ENCODE results near the gene DNASE1L3. TPM values are rescaled to one million over a fixed set of nuclear protein-coding genes. Genes with fewer than 3 reads are reported as not detected.

DNASE1L3 gene
- total and polyA plus RNA-seq, 2 experiments from 2014 or later, result 0.39 to 0.94 TPM

DNA sequence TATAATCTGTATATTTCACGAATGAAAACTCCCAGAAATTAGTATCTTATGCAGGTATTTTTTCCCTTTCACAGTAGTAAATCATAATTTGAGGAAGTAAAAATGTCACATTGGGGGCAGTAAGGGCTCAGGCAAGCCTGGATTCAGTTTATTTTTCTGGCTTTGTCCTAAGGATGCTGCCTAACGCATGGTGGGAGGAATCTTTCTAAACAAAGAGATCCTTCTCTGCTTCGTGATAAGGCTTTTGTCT lies 35.7 kb downstream of the DNASE1L3 start:
- no peak for DNase-seq (ENCODE audit: low read depth in 1 of 2, low spot score in 1 of 2)
- Histone ChIP-seq H3K27me3 (no peaks in the 10 kb centered on the region), H3K36me3 (no peaks in the 10 kb centered on the region), H3K27ac (no peak overlapping the region), H3K4me1 (ENCODE audit: low read depth) (peaks cover 7% of the 10 kb centered on the region), H3K4me3 (no peak overlapping the region), H3K9me3 (ENCODE audit: low read depth) (no peaks in the 10 kb centered on the region)
- TF ChIP-seq, protein P1, sequence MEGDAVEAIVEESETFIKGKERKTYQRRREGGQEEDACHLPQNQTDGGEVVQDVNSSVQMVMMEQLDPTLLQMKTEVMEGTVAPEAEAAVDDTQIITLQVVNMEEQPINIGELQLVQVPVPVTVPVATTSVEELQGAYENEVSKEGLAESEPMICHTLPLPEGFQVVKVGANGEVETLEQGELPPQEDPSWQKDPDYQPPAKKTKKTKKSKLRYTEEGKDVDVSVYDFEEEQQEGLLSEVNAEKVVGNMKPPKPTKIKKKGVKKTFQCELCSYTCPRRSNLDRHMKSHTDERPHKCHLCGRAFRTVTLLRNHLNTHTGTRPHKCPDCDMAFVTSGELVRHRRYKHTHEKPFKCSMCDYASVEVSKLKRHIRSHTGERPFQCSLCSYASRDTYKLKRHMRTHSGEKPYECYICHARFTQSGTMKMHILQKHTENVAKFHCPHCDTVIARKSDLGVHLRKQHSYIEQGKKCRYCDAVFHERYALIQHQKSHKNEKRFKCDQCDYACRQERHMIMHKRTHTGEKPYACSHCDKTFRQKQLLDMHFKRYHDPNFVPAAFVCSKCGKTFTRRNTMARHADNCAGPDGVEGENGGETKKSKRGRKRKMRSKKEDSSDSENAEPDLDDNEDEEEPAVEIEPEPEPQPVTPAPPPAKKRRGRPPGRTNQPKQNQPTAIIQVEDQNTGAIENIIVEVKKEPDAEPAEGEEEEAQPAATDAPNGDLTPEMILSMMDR (IDR thresholded peaks at IDR 0.05; ENCODE audit: low read depth, low read length), result no peak

DNA sequence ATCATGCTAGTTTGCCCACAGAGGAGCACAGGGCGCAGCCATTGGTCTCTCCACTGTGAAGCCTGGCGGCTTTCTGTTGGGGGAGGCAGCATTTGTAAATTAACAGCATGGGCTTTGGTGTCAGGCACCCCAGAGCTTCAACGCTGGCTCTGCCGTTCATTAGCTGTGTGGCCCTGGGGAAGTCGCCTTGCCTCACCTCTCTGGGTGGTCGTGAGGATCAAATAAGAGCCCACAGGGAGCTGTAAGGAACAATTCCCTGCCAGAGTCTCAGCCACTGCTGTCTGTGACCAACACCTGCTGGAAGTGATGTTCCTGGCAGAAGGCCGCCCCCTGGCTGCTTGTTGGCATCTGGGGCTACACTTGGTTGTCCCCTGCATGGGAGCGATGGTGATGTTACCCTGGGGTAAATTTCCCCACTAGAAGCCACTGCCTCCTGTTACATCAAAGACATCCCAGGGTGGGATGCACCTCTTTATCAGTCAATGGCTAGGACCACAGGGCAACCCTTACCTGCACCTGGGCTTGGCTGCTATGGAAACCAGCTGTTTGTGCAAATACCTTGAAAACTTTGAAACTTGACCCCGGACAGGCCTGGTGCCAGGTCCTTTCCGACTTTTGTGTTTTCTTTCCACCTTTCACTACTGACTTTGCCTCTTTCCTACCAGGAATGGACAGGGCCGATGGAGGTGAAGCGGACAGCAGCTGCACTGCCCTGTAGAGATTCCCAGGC lies 36.9 kb downstream of the DNASE1L3 start:
- peaks cover 7% of the 10 kb centered on the region for H3K4me1 ChIP-seq (ENCODE audit: low read depth)
- H3K27ac ChIP-seq, result no peak overlapping the region
- no peaks in the 10 kb centered on the region for H3K9me3 ChIP-seq (ENCODE audit: low read depth)
- DNase-seq (ENCODE audit: low read depth in 1 of 2, low spot score in 1 of 2), result peak; percentile 24 to 68
- H3K27me3 ChIP-seq, result no peaks in the 10 kb centered on the region
- H3K4me3 ChIP-seq, result no peak overlapping the region
- TF ChIP-seq, protein P1 (IDR thresholded peaks at IDR 0.05; ENCODE audit: low read depth, low read length), result peak; percentile 23
- no peaks in the 10 kb centered on the region for H3K36me3 ChIP-seq

DNA sequence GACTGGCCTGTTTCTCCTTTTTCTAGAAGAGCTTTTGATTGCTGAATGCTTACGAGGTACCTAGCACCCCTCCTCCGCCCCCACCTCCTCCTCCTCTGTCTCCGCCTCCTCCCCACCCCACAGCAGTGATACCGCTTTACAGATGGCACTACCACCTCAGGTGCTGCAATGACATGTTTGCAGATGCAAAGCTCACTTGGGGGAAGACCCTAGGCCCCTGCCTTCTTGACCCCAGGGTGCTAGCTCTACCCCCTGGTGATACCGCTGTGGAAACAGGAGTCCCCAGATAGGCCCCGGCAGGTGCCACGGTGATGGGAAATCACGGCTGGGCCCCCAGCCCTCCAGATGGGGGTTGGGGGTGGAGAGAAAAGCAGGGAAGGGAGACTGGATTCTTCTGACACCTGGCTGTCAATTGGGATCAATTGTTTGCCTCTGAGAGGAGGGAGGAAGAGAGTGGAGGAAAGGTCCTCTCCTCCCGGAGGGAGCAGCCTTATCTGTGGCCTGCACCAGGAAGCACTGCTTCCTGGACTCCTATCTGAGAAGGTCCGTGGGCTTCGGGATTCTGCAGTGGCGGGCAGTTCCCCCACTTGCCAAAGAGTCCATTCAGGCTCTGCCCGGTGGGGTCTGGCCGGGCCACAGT lies 37.6 kb downstream of the DNASE1L3 start:
- H3K36me3 ChIP-seq, result no peaks in the 10 kb centered on the region
- TF ChIP-seq, protein P1 (IDR thresholded peaks at IDR 0.05; ENCODE audit: low read depth, low read length), result no peak
- no peak overlapping the region for H3K4me3 ChIP-seq
- no peak overlapping the region for H3K27ac ChIP-seq
- H3K4me1 ChIP-seq (ENCODE audit: low read depth), result peaks cover 7% of the 10 kb centered on the region
- no peaks in the 10 kb centered on the region for H3K27me3 ChIP-seq
- H3K9me3 ChIP-seq (ENCODE audit: low read depth), result no peaks in the 10 kb centered on the region
- DNase-seq (ENCODE audit: low read depth in 1 of 2, low spot score in 1 of 2), result no peak

DNA sequence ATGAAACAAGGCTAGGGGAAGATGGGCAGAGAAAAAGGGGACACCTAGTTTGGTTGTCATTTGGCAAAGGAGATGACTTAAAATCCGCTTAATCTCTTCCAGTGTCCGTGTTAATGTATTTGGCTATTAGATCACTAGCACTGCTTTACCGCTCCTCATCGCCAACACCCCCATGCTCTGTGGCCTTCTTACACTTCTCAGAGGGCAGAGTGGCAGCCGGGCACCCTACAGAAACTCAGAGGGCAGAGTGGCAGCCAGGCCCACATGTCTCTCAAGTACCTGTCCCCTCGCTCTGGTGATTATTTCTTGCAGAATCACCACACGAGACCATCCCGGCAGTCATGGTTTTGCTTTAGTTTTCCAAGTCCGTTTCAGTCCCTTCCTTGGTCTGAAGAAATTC lies 39.6 kb downstream of the DNASE1L3 start:
- TF ChIP-seq, protein P1 (IDR thresholded peaks at IDR 0.05; ENCODE audit: low read depth, low read length), result no peak
- H3K4me3 ChIP-seq, result no peak overlapping the region
- no peak for DNase-seq (ENCODE audit: low read depth in 1 of 2, low spot score in 1 of 2)
- H3K27me3 ChIP-seq, result no peaks in the 10 kb centered on the region
- no peaks in the 10 kb centered on the region for H3K36me3 ChIP-seq
- no peak overlapping the region for H3K27ac ChIP-seq
- H3K4me1 ChIP-seq (ENCODE audit: low read depth), result peaks cover 10% of the 10 kb centered on the region
- H3K9me3 ChIP-seq (ENCODE audit: low read depth), result no peaks in the 10 kb centered on the region

DNA sequence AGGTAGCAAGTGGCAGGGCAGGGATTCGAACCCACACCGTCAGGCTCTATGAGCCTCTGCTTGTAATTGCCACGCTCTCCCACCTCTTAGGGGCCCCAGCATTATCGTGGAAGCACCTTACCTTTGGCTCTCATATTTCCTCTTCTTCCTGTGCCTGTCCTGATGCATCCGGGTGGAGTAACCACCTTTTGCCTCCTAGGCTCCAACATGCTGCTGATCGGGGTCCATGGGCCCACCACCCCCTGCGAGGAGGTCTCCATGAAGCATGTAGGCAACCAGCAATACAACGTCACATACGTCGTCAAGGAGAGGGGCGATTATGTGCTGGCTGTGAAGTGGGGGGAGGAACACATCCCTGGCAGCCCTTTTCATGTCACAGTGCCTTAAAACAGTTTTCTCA lies 40.4 kb downstream of the DNASE1L3 start:
- H3K4me1 ChIP-seq (ENCODE audit: low read depth), result peaks cover 9% of the 10 kb centered on the region
- no peak for DNase-seq (ENCODE audit: low read depth in 1 of 2, low spot score in 1 of 2)
- H3K36me3 ChIP-seq, result no peaks in the 10 kb centered on the region
- H3K9me3 ChIP-seq (ENCODE audit: low read depth), result no peaks in the 10 kb centered on the region
- TF ChIP-seq, protein P1 (IDR thresholded peaks at IDR 0.05; ENCODE audit: low read depth, low read length), result no peak
- H3K27me3 ChIP-seq, result no peaks in the 10 kb centered on the region
- no peak overlapping the region for H3K4me3 ChIP-seq
- no peak overlapping the region for H3K27ac ChIP-seq
